HepG2 (cell line): ENCODE results near the gene PPARA. TPM values are rescaled to one million over a fixed set of nuclear protein-coding genes. Genes with fewer than 3 reads are reported as not detected.

ENCODE experiments used
- ATAC-seq: fragments of 200-7000 bp; cut with Tn5 transposase; 3 replicates; pipeline ENCODE4 v1.9.1; 2020; ENCODE audit warnings: mild to moderate bottlenecking, moderate library complexity
- BruUV-seq: library from RNA; stranded (reverse); fragments of 400-500 nt; replicated peaks from 2 replicates; lab custom pipeline; 2021; lab: Mats Ljungman, UMichigan
- CTCF ChIA-PET: fragments of 300-600 bp; formaldehyde crosslinking; extraction: SDS; loops from one replicate; lab custom pipeline; 2021; ENCODE audit warnings: low total read pairs, inconsistent platforms, low intra/inter-chr PET ratio; lab: Yijun Ruan, JAX
- POLR2A ChIA-PET: fragments of 350-600 bp; sonication (Branson Sonifier 250); formaldehyde crosslinking; loops from one replicate; lab custom pipeline; 2020; ENCODE audit warnings: antibody characterized with exemption, inconsistent platforms; lab: Yijun Ruan, JAX
- DNase-seq: peaks from one replicate; pipeline ENCODE4 v3.0.0-alpha.2; 2015; ENCODE audit warnings: low spot score
- FAIRE-seq: peaks from 3 replicates; lab custom pipeline; 2011; peaks lifted over from hg19 to GRCh38; lab: Jason Lieb, UNC
- H2AFZ ChIP-seq: one replicate; pipeline ENCODE4 v1.6.1; 2011; ENCODE audit warnings: low read length, inconsistent platforms
- H3K27ac ChIP-seq: fragments of 300-600 bp; 3 replicates; pipeline ENCODE4 v1.8.0; 2011; ENCODE audit warnings: mixed run types, mild to moderate bottlenecking, mixed read lengths, low read length, inconsistent platforms; ENCODE audit not compliant: insufficient read depth; ENCODE audit errors: extremely low read length
- H3K27me3 ChIP-seq, 2 experiments: fragments of 200-600 bp in 1 of 2; 2 replicates in 1 of 2; 3 replicates in 1 of 2; pipeline versions ENCODE4 v1.6.0 to v1.8.0; 2011; ENCODE audit warnings: low read length in 2 of 2, mild to moderate bottlenecking in 2 of 2, moderate library complexity in 2 of 2, inconsistent platforms in 1 of 2; ENCODE audit not compliant: insufficient read depth in 2 of 2, control insufficient read depth in 1 of 2
- H3K36me3 ChIP-seq, 2 experiments: fragments of 200-600 bp in 1 of 2; replicated peaks in 1 of 2; 2 replicates in 1 of 2; 3 replicates in 1 of 2; pipeline versions ENCODE4 v1.5.1 to v1.8.0; 2011; ENCODE audit warnings: low read length in 2 of 2, inconsistent platforms in 1 of 2; ENCODE audit not compliant: insufficient read depth in 2 of 2, control insufficient read depth in 1 of 2
- H3K4me1 ChIP-seq: 2 replicates; pipeline ENCODE4 v1.5.1; 2012; ENCODE audit warnings: low read length, inconsistent platforms; ENCODE audit not compliant: insufficient read depth
- H3K4me2 ChIP-seq: 2 replicates; pipeline ENCODE4 v1.6.0; 2011; ENCODE audit warnings: low read depth, low read length, inconsistent platforms
- H3K4me3 ChIP-seq, 3 experiments: fragments of 200-600 bp in 1 of 3; sonication (generic), shearing (Covaris generic) in 1 of 3; replicated peaks in 1 of 3; 2 replicates each; pipeline ENCODE4 v1.5.1; 2011 to 2016; ENCODE audit warnings: low read length in 3 of 3, inconsistent platforms in 2 of 3, low read depth in 2 of 3, mild to moderate bottlenecking in 2 of 3, control low read depth in 1 of 3, mixed read lengths in 1 of 3; ENCODE audit not compliant: insufficient read depth in 1 of 3
- H3K79me2 ChIP-seq: one replicate; pipeline ENCODE4 v1.6.1; 2011; ENCODE audit warnings: low read length, inconsistent platforms; ENCODE audit not compliant: insufficient read depth
- H3K9ac ChIP-seq: 2 replicates; pipeline ENCODE4 v1.6.0; 2011; ENCODE audit warnings: mild to moderate bottlenecking, low read depth, low read length, inconsistent platforms; ENCODE audit not compliant: insufficient read depth
- H3K9me3 ChIP-seq: 2 replicates; pipeline ENCODE4 v1.5.1; 2012; ENCODE audit warnings: mild to moderate bottlenecking, low read length
- H4K20me1 ChIP-seq: 2 replicates; pipeline ENCODE4 v1.6.0; 2011; ENCODE audit warnings: inconsistent platforms, mild to moderate bottlenecking, low read length, moderate library complexity; ENCODE audit not compliant: insufficient read depth
- NKX3-1 ChIP-seq: sonication (generic); formaldehyde crosslinking; IDR thresholded peaks from 2 replicates; pipeline ENCODE4 v1.5.0; 2020; ENCODE audit warnings: missing genetic modification reagents
- STAT5B ChIP-seq: sonication (generic); formaldehyde crosslinking; IDR thresholded peaks from 2 replicates; pipeline ENCODE4 v1.4.0; 2020; ENCODE audit warnings: missing genetic modification reagents
- STAT6 ChIP-seq: sonication (generic); formaldehyde crosslinking; IDR thresholded peaks from 2 replicates; pipeline ENCODE4 v1.4.0; 2020; ENCODE audit warnings: missing genetic modification reagents, mild to moderate bottlenecking, borderline replicate concordance
- XRCC5 ChIP-seq: fragments of 200-400 bp; formaldehyde crosslinking; optimal IDR thresholded peaks from 2 replicates; pipeline ENCODE3; 2017; ENCODE audit warnings: mild to moderate bottlenecking, low read length
- ZBED4 ChIP-seq: sonication (generic); formaldehyde crosslinking; IDR thresholded peaks from 2 replicates; pipeline ENCODE4 v1.4.0; 2020; ENCODE audit warnings: missing genetic modification reagents, borderline replicate concordance
- ZNF674 ChIP-seq: sonication (generic); formaldehyde crosslinking; IDR thresholded peaks from 2 replicates; pipeline ENCODE4 v1.5.0; 2020; ENCODE audit warnings: low read depth, mild to moderate bottlenecking, missing genetic modification reagents
- ZNF710 ChIP-seq: sonication (generic); formaldehyde crosslinking; IDR thresholded peaks from 2 replicates; pipeline ENCODE4 v1.5.0; 2020; ENCODE audit warnings: mild to moderate bottlenecking, missing genetic modification reagents, borderline replicate concordance
- ZNF766 ChIP-seq: sonication (generic); formaldehyde crosslinking; IDR thresholded peaks from 2 replicates; pipeline ENCODE4 v1.5.0; 2020; ENCODE audit warnings: missing genetic modification reagents, borderline replicate concordance
- ZNF850 ChIP-seq: sonication (generic); formaldehyde crosslinking; conservative IDR thresholded peaks from 2 replicates; pipeline ENCODE4 v1.9.0; 2021; ENCODE audit warnings: mild to moderate bottlenecking, missing genetic modification reagents
- WGBS: methylation state at CpG from one replicate; pipeline ENCODE4 v1.1.6; 2017; ENCODE audit warnings: low lambda C conversion rate; 5-methylcytosine and 5-hydroxymethylcytosine counted together
- in situ Hi-C: cut with HindIII; loops from 2 replicates; pipeline ENCODE4 v1.10.0; 2017; ENCODE audit warnings: low pct_unique_long_range_greater_than_20kb; ENCODE audit not compliant: extremely low pct_ligation_motif_present
- intact Hi-C: fragments of 100-400 bp; cut with micrococcal nuclease; formaldehyde crosslinking; loops from one replicate; pipeline ENCODE4 v1.10.0; 2022; ENCODE audit not compliant: unreplicated experiment
- polyA plus RNA-seq, 8 experiments: library from polyadenylated mRNA; depleted of rRNA in 3 of 8; stranded (reverse) in 7 of 8; unstranded in 1 of 8; fragments of >200 nt; fragmentation: Illumina TruSeq in 4 of 8; extraction: Trizol in 4 of 8; gene quantifications; 2 replicates each; pipeline versions ENCODE4 v1.2.1 to v1.2.3, GENCODE V29; 2011 to 2016; ENCODE audit warnings: low read depth in 4 of 8, missing spikeins in 1 of 8, mixed read lengths in 1 of 8; ENCODE audit not compliant: insufficient read depth in 1 of 8
- total RNA-seq, 5 experiments: library from RNA; depleted of rRNA; stranded (reverse); fragments of >200 nt; fragmentation: Illumina TruSeq; extraction: Trizol; gene quantifications; 2 replicates each; pipeline ENCODE4 v1.2.3, GENCODE V29; 2016; ENCODE audit warnings: low read depth in 1 of 5

PPARA gene
- total and polyA plus RNA-seq, 2 of the 13 experiments (the other 11 are each of a cell fraction or from before 2014, with no cell fraction given), result 18.2 to 24.7 TPM

- H3K27me3 ChIP-seq, result no peaks in the 10 kb centered on the region
- in situ Hi-C loops, result no loop called here
Observed at GRCh38 chr22:46233231-46233630, 82.9 kb downstream of the PPARA start.

More at GRCh38 chr22:46233231-46233630, 82.9 kb downstream of the PPARA start:
- H3K4me1 ChIP-seq, result no peaks in the 10 kb centered on the region
- intact Hi-C loops, result no loop called here
- no peak overlapping the region for H3K27ac ChIP-seq
- FAIRE-seq (no peak), ATAC-seq (no peak)
- H3K4me2 ChIP-seq, result no peak overlapping the region
- BruUV-seq, result no TSS peak
- CTCF ChIA-PET, result no interaction called here
- no peak overlapping the region for H3K4me3 ChIP-seq
- no peak overlapping the region for H3K9ac ChIP-seq
- peaks cover 4 to 39% of the 10 kb centered on the region in 2 experiments; a peak in 4 of 5 replicates for H3K36me3 ChIP-seq
- POLR2A ChIA-PET, result no interaction called here
- no peaks in the 10 kb centered on the region for H3K79me2 ChIP-seq
- no peaks in the 10 kb centered on the region for H3K9me3 ChIP-seq
- TF ChIP-seq ZBED4 (CRISPR knock-in tag), result no peak
- TF ChIP-seq STAT5B (CRISPR knock-in tag), result no peak
- no peak for TF ChIP-seq ZNF850
- TF ChIP-seq ZNF674, result no peak
- TF ChIP-seq STAT6 (CRISPR knock-in tag), result no peak
- no peak for TF ChIP-seq ZNF710 (CRISPR knock-in tag)
- TF ChIP-seq XRCC5, result no peak
- no peak for TF ChIP-seq NKX3-1 (CRISPR knock-in tag)
- TF ChIP-seq ZNF766 (CRISPR knock-in tag), result no peak
- TF ChIP-seq, all 625 proteins: peak for 0
- 96% methylated on average over 9 of the region's 9 CpGs for WGBS
- no peaks in the 10 kb centered on the region for H4K20me1 ChIP-seq
- DNase-seq, result no peak
- no peak overlapping the region for H2AFZ ChIP-seq
